ENCODE data around the gene TP63.

TP63 gene

DNA sequence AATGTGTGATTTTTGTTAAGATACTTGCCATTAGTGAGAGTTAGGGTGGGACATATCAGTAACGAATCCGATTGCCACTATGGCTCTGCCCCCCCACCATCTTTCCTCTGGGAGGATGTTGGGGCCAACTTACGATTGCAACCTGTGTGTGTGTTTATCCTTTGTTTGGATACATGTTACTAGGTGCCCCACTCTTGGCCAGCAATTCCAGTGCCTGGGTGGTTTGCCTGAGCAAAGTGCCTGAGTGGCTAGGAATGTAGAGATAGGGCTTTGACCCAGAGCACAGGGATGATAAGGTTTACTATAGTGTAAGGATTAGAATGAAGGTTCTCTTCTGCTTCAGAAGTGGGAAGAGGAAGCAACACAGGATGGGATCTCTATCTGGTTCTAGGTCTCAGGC, 231.8 kb downstream of the TP63 start:
- DNase-seq (ENCODE audit: low read depth), result no peak

DNA sequence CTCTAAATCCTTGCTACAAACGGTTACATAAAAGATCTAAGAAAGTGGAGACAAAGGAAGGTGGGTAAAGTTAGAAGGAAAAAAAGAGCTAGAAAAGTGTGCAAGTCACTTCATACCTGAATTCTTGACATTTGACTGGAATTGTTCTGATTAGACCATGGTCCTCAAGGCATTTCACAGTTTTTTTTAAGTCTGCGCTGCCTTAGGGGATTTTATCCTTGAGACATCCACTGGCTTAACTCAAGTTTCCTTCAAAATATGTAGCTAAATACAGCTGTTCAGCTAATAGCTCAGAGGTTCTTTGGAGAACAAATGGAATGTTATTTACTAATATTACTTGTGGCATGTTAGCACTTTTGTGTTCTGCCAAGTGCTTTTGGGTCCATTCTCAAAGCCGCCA, 236.9 kb downstream of the TP63 start:
- DNase-seq (ENCODE audit: low read depth), result no peak

DNA sequence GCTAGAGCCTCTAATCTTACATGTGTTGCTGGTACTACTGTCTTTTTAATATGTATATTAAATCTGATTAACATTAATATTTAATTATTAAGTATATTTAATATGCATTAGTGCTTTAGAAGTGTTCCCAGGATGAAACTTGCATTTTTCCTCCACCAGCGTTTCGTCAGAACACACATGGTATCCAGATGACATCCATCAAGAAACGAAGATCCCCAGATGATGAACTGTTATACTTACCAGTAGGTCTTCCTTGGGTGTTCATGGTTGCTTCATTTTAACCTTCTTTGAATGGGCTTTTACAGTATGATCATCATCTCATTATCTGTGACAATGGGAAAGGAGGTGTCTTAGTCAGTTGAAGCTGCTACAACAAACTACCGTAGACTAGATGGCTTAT, 238.0 kb downstream of the TP63 start:
- no peak for DNase-seq (ENCODE audit: low read depth)

DNA sequence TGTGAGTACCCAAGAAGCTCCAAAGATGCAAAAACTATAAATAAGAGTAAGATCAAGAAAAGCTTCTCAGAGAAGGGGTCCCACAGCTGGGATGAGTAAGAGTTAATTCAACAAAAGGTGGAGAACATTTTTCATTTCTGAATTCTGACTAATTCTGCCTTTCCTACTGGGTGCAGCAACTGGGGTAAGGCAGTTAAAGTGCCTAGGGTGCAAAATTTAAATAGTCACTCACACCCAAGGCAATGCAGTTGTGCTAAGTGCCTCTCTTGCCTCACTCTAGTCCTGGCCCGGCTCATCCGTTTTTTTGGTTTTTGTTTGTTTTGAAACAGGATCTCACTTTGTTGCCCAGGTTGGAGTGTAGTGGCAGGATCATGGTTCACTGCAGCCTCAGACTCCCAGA, 240.2 kb downstream of the TP63 start:
- DNase-seq (ENCODE audit: low read depth), result no peak

DNA sequence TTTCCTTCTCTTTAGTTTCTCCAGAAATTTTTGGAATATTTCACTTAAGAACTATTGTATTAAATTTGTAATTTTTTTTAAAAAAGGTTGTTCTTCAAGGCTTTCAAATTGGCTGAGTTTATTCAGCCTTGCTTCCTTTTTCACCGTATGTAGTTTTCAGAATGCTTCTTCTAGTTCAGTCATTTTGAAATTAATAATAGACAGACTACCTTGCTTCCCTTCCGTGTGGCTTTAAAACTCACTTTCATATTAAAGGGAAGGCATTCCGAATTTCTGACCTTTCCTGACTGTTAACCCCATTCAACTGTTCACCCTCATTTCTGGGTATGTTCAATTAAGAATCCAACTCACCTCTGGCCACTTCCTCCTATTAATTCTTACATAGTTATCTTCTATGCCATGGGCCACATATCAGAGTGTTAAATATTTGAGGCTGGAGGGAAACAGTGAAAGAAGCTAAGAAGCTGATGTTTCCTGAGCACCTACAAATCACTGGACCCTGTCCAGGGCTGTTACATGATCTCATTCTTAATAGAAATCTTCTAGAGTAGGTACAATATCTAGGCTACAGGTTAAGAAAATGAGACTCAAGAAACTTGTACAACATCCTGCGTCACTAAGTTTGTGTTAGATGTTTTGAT, 252.0 kb downstream of the TP63 start:
- DNase-seq (ENCODE audit: low read depth), result no peak

DNA sequence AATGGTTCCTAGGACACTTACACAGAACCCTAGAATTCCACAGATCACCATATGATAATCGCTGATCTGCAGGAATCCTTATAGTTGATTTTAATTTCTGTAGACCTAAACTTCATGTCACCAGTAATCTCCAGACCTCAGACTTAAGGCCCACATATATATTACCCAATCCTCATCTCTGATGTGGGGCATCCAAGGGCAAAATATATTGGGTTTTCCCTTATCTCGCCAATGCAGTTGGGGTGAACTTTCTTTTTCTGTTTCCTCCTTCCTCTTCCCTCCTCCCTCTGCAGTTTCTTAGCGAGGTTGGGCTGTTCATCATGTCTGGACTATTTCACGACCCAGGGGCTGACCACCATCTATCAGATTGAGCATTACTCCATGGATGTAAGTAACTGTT, 259.3 kb downstream of the TP63 start:
- no peak for DNase-seq (ENCODE audit: low read depth)

DNA sequence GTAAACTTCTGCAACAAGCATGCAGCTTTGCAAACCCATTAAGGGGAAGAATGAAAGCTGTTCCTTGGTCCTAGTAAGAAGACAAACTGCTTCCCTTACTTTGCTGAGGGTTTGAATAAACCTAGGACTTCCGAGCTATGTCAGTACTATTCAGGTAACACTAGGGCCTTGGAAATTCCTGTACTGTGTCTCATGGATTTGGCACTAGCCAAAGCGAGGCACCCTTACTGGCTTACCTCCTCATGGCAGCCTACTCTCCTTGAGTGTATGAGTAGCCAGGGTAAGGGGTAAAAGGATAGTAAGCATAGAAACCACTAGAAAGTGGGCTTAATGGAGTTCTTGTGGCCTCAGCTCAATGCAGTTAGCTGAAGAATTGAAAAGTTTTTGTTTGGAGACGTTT, 265.3 kb downstream of the TP63 start:
- no peak for DNase-seq (ENCODE audit: low read depth)

DNA sequence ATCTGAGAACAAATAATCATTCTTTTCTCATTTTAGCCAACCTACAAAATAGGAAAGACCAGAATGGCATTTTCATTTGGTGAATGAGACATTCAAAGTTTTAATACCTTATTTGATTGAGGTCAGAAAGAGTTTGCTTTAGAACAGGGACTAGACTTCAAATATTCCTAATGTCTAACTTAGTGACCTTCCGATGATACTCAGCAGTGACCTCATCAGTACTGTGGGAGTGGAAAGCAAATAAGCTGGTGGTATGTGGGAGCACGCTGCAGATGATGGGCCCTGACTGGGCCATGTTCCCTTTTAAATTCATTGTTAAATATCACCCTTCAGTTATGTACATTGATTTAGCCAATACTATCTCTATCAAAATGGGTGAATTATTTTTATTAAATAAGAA, 266.2 kb downstream of the TP63 start:
- DNase-seq (ENCODE audit: low read depth), result no peak

DNA sequence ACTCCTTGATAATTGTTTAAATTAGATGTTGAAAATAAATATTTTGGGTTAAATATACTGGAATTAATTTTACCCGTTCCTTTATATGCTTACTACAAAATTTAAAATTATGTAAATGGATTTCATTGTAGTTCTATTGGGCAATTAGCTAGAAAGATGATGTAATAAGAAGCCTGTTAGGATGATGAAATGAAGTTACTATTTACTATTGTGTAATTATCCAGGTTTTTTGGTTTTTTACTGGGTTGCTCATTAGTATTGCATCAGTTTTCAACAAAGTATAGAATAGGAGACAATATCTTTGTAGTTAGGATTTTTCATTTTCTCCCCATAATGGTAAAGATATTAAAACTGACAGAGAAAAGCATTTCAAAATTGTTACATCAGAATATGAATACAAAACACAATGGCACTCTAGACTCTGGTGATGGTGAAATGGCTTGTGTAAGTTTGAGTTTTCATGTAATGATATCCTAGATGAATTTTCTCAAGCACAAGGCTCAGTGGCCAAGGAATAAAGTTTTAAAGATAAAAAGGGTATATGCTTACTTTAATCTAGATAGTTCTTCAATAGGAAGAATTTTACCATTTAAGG, 267.5 kb downstream of the TP63 start:
- no peak for DNase-seq (ENCODE audit: low read depth)

DNA sequence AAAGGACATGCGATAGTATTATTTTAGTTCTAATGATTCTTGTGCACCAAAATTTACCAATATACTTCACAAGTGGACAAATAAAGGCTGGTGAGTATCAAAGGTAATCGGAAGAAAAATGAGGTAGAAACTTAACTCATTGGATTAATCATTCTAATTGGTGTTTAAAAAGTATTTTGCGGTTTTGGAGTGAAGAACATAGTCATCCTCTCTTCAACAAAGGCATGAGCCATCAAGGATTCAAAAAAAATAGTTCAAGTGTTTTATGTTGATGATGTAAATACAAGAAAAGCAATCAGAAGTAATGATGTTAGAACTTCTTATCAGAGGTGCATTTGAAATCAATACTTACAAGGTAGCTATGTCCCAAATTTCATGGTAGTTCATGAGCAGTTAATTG, 268.0 kb downstream of the TP63 start:
- DNase-seq (ENCODE audit: low read depth), result no peak

DNA sequence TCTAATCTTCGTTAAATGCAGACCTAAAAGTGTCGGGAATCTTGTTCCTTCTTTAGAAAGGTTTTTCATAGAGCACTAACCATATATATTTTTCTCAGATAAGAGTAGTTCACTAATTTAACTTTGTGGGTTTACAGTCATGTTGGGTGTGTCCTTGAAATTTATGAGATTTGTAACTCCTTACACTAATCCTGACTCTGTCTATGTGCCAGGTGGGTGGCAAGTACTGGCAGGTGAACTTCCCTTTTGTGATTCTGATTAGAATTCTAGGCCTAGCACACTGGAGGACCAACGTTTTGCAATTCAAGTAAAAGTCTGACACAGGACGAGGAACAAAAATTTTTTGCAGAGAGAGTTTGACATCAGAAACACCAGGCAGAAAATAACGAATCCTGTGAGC, 269.4 kb downstream of the TP63 start:
- DNase-seq (ENCODE audit: low read depth), result no peak

DNA sequence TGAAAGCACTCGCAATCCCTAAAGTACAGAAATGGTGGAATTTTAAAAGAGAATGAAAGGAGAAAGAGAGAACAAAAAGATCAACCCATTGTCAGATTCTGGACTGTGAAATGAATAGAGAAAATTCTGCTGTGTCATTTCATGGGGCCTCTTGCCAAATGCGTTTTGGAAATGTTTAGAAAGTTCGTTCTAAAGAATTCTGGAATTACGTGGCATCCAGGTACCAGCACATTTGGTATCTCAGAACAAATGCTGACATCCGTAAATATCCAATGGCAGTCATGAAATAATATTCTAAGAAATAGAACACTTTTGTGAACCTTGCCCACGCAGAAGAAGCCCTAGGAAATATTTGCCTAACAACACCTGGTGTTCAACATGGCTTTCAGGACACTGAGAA, 270.3 kb downstream of the TP63 start:
- DNase-seq (ENCODE audit: low read depth), result no peak

DNA sequence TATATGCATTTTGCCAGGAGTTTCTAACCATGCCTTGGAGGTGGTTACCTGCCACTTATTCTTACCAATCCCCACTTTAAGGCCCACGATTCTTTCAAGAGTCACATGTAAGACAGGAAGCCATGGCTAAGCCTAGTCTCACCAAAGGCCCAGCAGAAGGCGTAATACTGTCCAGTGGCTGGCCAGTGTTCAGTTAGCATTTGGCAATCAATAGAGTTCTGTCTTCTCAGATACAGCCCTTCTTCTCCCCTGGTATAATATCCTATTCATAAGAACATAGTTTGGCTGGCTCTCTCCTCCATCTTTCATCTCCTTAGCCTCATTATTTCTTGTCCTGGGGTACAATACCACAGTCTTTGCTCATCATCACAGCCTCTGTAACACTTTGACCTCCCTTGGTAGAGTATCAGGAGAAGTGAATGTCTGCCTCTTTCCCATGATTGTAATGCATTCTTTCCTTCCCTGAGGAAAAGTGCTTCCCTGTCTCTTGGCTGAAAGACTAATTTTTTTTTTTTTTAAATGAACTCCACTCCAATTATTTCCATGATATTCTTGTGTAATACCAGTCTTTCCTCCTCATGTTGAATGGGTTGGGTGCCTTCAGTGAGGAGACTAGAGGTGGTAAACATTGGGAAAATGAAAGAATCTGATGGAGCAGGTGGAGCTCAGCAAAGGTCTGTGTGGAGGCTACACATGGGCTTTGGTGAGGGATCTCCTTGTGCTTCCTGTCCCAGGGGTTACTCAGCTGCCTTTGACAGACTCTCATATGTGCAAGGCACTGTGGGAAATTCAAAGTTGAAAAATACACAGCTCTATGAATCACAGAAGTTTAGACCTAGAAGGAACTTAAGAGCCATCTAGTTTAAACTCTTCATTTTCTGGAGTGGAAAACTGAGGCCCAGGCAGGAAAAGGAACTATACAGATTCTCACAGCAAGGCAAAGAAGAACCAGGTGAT, 271.3 kb downstream of the TP63 start:
- no peak for DNase-seq (ENCODE audit: low read depth)

DNA sequence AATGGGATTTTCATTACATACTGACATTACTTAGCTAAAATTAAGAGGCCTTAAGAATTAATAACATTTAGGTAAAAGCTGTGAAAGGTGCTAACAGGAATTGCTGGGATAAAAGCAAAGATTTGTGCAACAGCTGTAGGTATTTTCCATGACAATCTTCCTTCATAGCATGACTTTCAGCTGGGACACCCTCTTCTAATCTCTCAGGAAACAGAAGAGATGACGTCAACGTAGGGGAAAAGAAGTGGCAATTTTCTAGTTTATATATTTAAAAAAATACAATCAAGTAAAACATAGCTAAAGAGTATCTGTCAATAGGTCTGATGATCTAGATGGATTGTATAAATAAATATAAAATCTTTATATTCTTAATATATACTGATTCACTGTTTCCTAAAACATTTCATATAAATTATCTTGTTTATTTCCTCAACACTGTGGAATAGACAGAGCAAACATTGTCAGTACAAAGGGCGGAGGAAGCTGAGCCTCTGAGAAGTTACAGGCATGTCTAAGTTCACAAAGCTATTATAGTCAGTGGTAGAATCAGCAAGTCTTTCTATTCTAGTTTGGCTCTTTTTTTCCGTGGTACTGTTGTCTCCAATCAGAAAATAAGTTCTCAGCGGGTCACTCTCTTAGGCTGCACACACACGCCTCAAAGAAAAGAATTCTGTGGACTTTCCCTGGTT, 272.5 kb downstream of the TP63 start:
- no peak for DNase-seq (ENCODE audit: low read depth)

DNA sequence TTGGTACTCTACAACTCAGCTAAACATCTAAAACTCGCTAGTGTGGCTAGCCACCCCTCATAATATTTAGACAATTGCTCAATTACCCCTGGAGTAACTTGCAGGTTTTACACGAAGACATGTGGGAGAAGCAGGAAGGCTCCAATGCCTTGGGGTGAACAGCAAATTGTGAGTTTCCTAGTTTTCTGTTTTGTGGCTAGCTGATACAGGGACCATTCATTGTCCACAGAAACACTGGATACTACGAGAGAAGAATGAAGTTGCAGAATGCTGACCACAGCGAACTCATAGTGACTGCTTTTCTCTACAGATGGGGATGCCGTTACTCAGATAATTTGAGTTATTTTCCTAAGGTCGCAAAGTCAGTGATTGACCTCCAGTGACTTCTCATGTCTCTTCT, 276.6 kb downstream of the TP63 start:
- DNase-seq (ENCODE audit: low read depth), result no peak

DNA sequence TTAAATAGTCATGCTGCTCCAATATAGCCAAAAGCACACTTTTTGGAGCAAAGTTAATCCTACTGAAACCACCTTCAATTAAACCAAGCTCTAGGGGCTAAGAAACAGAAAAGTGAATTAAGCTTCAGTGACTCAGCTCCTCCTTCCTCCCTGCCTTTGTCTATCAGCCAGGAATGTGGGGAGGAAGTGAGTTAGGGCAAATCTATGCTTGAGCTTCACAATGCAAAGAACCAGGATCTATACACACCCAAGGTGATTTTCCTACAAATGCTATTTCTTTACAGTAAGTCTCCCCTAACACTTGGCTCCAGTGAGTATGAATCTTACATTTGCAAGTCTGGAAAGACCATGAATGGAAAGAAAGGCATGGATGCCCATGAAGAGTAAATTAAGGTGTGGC, 277.5 kb downstream of the TP63 start:
- no peak for DNase-seq (ENCODE audit: low read depth)

DNA sequence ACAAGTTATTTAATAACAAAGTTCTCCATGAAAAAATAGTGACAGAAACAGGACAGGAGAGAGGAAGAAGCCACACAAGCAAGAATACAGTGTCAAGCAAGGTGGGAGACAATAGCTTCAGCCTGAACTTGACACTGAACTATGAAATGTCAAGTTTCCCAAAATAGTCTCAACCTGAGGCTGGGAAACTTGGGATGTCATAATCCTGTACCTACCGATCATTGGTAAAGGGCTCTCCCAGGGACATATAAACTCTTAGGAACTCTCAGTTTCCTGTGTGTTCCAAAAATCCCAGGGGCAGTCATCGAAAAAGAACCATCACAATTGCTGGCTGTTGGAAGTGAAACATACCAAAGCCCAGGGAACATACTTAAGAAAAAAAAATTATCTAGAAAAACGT, 277.9 kb downstream of the TP63 start:
- no peak for DNase-seq (ENCODE audit: low read depth)

DNA sequence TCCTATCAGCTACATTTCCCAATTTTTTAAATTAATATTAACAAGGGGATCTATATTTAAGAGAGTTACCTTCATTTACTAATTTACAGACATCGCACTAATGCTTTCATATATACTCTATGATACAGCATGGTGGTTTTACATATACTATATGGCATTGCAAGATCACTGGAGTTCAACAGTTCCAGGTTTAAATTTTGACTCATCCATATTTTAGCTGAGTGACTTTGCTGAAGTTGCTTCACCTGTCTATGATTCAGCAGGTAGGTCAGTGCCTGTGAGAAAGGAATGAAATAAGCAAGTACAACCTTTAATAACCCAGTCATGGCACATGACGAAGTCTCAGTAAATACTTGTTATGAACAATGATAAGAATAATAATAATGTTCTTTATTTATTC, 278.4 kb downstream of the TP63 start:
- no peak for DNase-seq (ENCODE audit: low read depth)

DNA sequence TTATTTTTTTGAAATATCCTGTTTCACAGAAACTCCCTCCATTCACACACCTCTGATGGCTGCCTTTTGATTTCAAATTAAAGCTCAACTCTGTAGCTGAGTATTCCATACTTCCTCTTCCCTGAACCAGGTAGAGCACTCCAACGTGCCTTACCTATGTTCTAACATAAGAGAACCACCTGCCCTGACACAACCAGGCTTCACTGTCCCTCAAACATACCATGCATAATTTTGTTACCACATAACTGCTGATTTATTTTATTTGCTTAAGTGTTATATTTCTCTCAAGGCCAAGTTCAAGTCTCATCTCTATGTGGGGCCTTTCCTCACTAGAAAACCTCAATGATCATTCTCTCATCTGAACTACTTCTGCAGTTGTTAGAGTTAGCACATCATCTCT, 279.8 kb downstream of the TP63 start:
- no peak for DNase-seq (ENCODE audit: low read depth)

DNA sequence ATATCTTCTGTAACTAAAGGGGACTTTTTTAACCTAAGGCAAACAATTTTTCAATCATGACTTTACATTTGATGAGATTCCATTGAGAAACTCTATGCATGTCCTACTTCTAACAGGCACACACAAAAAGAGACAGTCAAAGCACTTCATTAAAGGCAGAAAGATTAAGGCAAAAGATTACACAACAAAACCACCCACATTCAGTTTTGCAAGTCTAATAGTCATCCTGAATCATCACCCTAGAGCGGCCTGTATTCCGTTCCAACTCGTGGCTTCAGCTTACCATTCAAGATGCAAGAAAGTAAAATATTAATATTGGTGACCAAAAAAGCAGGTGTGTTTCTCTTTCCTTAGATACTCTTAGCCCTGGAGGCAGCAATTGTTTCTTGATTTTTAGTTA, 283.6 kb downstream of the TP63 start:
- no peak for DNase-seq (ENCODE audit: low read depth)

DNA sequence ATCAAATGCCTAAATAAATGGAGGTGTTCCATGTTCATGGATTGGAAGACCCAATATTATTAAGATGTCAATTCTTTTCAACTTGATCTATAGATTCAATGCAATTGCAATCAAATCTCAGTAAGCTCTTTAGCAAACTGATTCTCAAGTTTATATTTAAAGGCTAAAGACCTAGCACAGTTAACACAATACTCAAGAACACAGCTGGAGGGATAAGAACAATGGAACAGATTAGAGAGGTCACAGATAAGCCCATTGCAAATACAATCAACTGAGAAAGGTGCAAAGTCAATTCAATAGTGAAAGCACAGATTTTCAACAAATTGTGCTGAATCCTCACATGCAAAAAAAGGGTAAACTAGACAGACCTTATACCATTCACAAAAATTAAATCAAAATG, 290.6 kb downstream of the TP63 start:
- no peak for DNase-seq (ENCODE audit: low read depth)

DNA sequence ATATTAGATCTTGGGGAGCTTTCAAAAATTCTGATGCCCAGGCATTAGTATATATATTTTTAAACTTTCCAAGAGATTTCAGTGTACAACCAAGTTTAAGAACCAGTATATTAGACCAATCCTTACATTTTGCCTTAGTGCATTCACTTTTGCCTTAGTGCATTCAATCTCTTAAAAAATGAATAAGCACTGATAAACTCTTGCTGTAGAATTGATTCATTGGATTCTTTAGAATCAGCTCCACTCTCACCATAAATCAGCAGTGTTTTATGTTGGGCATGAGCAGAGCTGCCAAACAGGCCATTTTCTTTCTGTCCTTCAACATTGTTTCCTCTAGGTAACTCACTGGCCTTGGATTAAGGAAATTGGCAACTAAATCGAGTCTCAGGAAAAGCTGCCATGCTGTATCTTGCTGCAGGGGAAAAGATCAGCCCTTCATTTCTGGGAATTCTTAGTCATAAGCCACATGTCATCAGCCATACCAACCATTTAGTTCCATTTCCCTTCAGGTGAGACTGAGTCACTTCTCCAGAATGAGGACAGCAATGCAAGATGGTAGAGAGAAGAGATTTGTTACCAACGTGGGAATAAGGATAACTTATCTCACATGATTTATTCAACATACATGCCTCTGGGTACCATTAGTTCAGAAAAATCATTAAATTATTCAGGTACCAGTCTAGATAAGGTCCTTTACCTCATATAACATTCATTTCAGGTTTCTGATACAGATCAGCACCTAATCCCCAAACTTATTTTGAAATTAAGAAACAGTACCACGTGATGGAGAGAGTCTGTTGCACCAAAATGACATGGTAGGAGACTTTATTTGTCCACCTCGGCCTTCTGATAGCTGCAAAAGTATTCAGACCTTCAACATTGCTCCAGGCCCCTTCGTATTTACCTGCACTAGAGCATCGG, 297.0 kb downstream of the TP63 start:
- DNase-seq (ENCODE audit: low read depth), result no peak
